ENCODE data around the gene NOL4. TPM values are rescaled to one million over a fixed set of nuclear protein-coding genes. Genes with fewer than 3 reads are reported as not detected.

The NOL4 gene
- total RNA-seq, 3 donors from 2014 or later, result 1.7 to 2.1 (median 2.0) TPM

DNA sequence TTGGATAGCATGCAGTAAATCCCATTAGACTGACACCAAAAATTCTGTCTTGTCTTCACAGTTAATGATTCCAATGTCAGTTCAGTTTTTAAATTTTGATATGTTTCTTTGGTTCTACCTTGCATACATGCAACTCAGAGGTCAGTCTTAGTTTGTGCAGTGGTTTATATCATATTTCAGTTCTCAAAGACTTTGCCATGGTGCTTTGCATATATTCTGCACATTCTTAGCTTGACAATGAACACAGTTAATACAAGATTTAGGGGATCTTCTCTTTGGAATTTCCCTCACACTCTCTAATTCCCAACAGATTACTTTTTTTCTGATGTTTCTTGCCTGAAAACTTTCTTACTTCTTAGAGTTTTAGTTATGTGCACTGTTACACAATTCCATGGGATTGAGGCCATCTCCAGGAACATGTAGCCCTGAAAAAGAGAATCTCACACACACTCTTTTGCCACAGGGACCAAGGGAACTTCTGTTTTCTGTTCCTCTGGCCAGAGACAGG is 17.3 kb downstream of the NOL4 start:
- H3K4me1 ChIP-seq (ENCODE audit: low read depth), result no peaks in the 10 kb centered on the region
- intact Hi-C loops (cut with DNase I, micrococcal nuclease), result no loop called here
- no peaks in the 10 kb centered on the region for H3K9me3 ChIP-seq
- H3K36me3 ChIP-seq (ENCODE audit: low read depth), result no peaks in the 10 kb centered on the region
- no peak overlapping the region for H3K4me3 ChIP-seq
- ATAC-seq, result no peak
- TF ChIP-seq, protein P1, sequence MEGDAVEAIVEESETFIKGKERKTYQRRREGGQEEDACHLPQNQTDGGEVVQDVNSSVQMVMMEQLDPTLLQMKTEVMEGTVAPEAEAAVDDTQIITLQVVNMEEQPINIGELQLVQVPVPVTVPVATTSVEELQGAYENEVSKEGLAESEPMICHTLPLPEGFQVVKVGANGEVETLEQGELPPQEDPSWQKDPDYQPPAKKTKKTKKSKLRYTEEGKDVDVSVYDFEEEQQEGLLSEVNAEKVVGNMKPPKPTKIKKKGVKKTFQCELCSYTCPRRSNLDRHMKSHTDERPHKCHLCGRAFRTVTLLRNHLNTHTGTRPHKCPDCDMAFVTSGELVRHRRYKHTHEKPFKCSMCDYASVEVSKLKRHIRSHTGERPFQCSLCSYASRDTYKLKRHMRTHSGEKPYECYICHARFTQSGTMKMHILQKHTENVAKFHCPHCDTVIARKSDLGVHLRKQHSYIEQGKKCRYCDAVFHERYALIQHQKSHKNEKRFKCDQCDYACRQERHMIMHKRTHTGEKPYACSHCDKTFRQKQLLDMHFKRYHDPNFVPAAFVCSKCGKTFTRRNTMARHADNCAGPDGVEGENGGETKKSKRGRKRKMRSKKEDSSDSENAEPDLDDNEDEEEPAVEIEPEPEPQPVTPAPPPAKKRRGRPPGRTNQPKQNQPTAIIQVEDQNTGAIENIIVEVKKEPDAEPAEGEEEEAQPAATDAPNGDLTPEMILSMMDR (IDR thresholded peaks at IDR 0.05), result no peak
- DNase-seq, result no peak

DNA sequence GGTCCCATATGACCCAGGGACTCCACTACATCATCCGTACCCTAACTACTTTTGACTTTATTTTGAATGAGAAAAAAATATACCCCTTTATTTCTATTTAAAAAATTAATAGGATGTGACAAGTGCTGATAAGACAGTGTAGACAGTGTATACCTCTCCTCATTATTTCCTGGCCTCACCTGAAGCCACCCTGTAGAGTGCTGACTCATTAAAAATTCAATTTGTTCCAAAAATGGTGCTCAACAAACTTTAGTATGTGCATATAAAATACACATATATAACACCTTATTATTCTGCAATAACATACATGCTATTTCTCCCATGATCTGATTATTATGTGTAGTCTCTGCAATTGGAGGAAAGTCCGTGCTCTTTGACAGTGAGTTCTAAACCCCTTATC is 20.8 kb downstream of the NOL4 start:
- H3K9me3 ChIP-seq, result no peaks in the 10 kb centered on the region
- no peak for DNase-seq
- no peak for ATAC-seq
- intact Hi-C loops (cut with DNase I, micrococcal nuclease), result no loop called here
- no peaks in the 10 kb centered on the region for H3K36me3 ChIP-seq (ENCODE audit: low read depth)
- no peak overlapping the region for H3K4me3 ChIP-seq
- TF ChIP-seq, protein P1 (IDR thresholded peaks at IDR 0.05), result no peak
- H3K4me1 ChIP-seq (ENCODE audit: low read depth), result no peaks in the 10 kb centered on the region

DNA sequence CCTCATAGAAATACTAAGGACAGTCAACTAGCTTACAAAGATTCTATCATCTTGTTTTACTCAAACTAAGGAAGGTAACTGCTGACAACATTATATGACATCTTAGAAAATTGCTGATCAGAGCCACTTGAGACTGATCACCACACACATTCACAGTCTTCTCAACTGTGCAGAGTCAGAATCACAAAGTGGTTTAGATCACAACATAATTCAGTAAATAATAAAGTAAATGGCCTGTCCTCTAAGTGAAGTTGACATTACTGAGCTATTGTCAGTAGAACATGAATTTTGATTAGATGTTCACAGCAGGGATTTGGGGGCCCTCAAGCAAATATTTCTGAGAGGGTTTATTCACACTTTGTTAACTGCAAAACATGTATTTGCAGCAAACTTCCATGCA is 28.5 kb downstream of the NOL4 start:
- H3K4me1 ChIP-seq (ENCODE audit: low read depth), result no peaks in the 10 kb centered on the region
- intact Hi-C loops (cut with DNase I, micrococcal nuclease), result no loop called here
- ATAC-seq, result no peak

DNA sequence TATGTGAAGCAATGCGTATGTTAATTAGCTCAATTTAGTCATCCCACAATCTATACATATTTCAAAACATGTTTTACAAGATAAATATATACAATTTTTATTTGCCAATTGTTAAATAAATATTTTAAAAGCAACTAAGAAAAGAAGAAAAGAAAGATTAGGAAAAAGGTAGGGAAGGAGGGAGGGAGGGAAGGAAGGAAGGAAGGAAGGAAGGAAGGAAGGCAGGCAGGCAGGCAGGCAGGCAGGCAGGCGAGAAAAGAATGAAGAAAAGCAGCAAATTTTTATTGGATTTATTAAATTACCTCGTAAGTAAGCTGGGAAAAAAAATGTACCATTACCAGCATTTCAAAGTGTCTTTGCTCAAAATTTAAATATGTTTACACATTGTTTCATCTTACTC is 30.5 kb downstream of the NOL4 start:
- intact Hi-C loops (cut with DNase I, micrococcal nuclease), result no loop called here
- Histone ChIP-seq H3K4me1 (ENCODE audit: low read depth) (no peaks in the 10 kb centered on the region), H3K36me3 (ENCODE audit: low read depth) (no peaks in the 10 kb centered on the region), H3K4me3 (no peak overlapping the region), H3K9me3 (no peaks in the 10 kb centered on the region)
- no peak for ATAC-seq
- no peak for DNase-seq
- TF ChIP-seq, protein P1 (IDR thresholded peaks at IDR 0.05), result no peak

More for the DNA sequence above, 28.5 kb downstream of the NOL4 start:
- Histone ChIP-seq H3K4me3 (no peak overlapping the region), H3K36me3 (ENCODE audit: low read depth) (no peaks in the 10 kb centered on the region), H3K9me3 (no peaks in the 10 kb centered on the region)
- TF ChIP-seq, protein P1 (IDR thresholded peaks at IDR 0.05), result no peak
- DNase-seq, result no peak

DNA sequence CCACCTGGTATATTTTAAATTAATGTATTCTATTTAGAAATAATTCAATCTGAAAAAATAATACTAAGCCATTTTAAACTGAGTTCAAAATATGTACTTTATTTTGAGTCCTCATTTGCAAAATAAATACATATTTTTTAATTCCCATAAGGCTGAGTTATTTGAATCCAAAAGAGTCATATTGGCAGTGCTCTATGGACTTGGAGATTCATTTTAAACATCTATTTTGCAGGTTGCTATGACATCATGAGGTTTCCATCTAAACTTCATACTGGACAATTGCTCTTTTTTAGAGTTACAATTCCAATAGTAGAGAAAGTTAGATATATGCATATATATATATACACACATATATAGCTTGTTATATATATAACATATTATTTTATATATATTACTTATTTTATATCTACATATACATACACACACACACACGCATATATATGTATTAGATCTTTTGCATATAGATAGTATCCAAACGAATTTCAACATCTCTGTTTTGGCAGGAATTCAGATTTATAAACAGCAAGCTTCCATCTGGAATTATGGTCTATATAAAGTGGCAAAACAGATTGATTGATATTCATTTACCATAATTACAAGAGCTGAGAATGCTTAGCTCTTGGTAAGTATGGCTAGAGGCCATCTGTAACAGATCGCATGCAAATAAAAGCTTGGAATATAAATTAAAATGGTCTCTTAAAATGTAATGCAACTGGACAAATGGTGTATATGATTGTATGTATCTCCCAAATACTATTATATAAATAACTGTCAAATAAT is 34.9 kb downstream of the NOL4 start:
- intact Hi-C loops (cut with DNase I, micrococcal nuclease), result no loop called here
- DNase-seq (no peak), ATAC-seq (no peak)
- no peak overlapping the region for H3K4me3 ChIP-seq
- TF ChIP-seq, protein P1 (IDR thresholded peaks at IDR 0.05), result no peak
- H3K9me3 ChIP-seq, result no peaks in the 10 kb centered on the region
- no peaks in the 10 kb centered on the region for H3K36me3 ChIP-seq (ENCODE audit: low read depth)
- no peaks in the 10 kb centered on the region for H3K4me1 ChIP-seq (ENCODE audit: low read depth)

All from mucosa of descending colon (tissue), 3 donors.